Liver (tissue), 3 donors: ENCODE data around the gene GPHN.

ENCODE experiments used
- ATF3 ChIP-seq: IDR thresholded peaks from 2 replicates; pipeline ENCODE4 v1.6.1; 2016; ENCODE audit warnings: antibody characterized with exemption
- EGR1 ChIP-seq, 2 donors: IDR thresholded peaks; 2 replicates each; pipeline ENCODE4 v1.6.1; 2016 to 2018; ENCODE audit warnings: antibody characterized with exemption in 2 of 2, low read depth in 2 of 2
- TAF1 ChIP-seq: conservative IDR thresholded peaks from 2 replicates; pipeline ENCODE4 v1.6.1; 2016; ENCODE audit warnings: antibody characterized with exemption, mild to moderate bottlenecking
- YY1 ChIP-seq: IDR thresholded peaks from 2 replicates; pipeline ENCODE4 v1.6.1; 2016; ENCODE audit warnings: antibody characterized with exemption, mild to moderate bottlenecking
- TF ChIP-seq, protein P1 (sequence below): fragments of 150-350 bp; IDR thresholded peaks from 2 replicates; pipeline ENCODE4 v1.5.1; 2017; ENCODE audit warnings: improper control_type of control experiment, low read depth, low read length; ENCODE audit not compliant: missing input control
- TF ChIP-seq, protein P2 (sequence below): IDR thresholded peaks from 2 replicates; pipeline ENCODE4 v1.6.1; 2016; ENCODE audit warnings: antibody characterized with exemption, mild to moderate bottlenecking
- TF ChIP-seq, protein P3 (sequence below): IDR thresholded peaks from 2 replicates; pipeline ENCODE4 v1.6.1; 2016; ENCODE audit warnings: antibody characterized with exemption
- donor health status: healthy.
- donor health status: healthy.

- TF ChIP-seq, protein P1, sequence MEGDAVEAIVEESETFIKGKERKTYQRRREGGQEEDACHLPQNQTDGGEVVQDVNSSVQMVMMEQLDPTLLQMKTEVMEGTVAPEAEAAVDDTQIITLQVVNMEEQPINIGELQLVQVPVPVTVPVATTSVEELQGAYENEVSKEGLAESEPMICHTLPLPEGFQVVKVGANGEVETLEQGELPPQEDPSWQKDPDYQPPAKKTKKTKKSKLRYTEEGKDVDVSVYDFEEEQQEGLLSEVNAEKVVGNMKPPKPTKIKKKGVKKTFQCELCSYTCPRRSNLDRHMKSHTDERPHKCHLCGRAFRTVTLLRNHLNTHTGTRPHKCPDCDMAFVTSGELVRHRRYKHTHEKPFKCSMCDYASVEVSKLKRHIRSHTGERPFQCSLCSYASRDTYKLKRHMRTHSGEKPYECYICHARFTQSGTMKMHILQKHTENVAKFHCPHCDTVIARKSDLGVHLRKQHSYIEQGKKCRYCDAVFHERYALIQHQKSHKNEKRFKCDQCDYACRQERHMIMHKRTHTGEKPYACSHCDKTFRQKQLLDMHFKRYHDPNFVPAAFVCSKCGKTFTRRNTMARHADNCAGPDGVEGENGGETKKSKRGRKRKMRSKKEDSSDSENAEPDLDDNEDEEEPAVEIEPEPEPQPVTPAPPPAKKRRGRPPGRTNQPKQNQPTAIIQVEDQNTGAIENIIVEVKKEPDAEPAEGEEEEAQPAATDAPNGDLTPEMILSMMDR: no peak
- TF ChIP-seq YY1: no peak
- TF ChIP-seq, protein P2, sequence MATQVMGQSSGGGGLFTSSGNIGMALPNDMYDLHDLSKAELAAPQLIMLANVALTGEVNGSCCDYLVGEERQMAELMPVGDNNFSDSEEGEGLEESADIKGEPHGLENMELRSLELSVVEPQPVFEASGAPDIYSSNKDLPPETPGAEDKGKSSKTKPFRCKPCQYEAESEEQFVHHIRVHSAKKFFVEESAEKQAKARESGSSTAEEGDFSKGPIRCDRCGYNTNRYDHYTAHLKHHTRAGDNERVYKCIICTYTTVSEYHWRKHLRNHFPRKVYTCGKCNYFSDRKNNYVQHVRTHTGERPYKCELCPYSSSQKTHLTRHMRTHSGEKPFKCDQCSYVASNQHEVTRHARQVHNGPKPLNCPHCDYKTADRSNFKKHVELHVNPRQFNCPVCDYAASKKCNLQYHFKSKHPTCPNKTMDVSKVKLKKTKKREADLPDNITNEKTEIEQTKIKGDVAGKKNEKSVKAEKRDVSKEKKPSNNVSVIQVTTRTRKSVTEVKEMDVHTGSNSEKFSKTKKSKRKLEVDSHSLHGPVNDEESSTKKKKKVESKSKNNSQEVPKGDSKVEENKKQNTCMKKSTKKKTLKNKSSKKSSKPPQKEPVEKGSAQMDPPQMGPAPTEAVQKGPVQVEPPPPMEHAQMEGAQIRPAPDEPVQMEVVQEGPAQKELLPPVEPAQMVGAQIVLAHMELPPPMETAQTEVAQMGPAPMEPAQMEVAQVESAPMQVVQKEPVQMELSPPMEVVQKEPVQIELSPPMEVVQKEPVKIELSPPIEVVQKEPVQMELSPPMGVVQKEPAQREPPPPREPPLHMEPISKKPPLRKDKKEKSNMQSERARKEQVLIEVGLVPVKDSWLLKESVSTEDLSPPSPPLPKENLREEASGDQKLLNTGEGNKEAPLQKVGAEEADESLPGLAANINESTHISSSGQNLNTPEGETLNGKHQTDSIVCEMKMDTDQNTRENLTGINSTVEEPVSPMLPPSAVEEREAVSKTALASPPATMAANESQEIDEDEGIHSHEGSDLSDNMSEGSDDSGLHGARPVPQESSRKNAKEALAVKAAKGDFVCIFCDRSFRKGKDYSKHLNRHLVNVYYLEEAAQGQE: no peak
- no peak for TF ChIP-seq EGR1 (IDR thresholded peaks at IDR 0.05; ENCODE audit: low read depth in 2 of 2)
- no peak for TF ChIP-seq ATF3
- TF ChIP-seq TAF1: no peak
- TF ChIP-seq, protein P3, sequence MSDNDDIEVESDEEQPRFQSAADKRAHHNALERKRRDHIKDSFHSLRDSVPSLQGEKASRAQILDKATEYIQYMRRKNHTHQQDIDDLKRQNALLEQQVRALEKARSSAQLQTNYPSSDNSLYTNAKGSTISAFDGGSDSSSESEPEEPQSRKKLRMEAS: no peak
Measured at GRCh38 chr14:66650491-66650911, 142.6 kb downstream of the GPHN start.
